Measurements from ENCODE around the gene NTRK2.

DNA sequence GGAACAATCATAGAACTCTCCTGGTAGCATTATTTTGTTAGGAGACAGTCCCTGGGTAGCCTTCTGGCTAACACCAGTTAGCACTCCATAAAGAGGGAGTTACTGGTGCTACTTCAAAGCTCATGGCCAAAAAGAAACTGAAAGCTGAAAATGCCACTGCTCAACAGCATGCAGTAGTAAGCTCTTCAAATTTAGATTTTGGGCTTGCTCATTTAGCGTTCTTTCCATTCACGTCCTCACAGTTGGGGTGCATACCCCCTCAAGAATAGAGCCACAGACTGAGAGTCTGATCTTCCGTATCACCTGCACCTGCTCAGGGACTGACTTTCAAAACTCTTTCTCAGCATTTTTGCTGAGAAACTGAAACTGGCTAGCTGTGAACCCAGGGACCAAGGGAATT lies 24.7 kb downstream of the NTRK2 start:
- TF ChIP-seq, protein P1, sequence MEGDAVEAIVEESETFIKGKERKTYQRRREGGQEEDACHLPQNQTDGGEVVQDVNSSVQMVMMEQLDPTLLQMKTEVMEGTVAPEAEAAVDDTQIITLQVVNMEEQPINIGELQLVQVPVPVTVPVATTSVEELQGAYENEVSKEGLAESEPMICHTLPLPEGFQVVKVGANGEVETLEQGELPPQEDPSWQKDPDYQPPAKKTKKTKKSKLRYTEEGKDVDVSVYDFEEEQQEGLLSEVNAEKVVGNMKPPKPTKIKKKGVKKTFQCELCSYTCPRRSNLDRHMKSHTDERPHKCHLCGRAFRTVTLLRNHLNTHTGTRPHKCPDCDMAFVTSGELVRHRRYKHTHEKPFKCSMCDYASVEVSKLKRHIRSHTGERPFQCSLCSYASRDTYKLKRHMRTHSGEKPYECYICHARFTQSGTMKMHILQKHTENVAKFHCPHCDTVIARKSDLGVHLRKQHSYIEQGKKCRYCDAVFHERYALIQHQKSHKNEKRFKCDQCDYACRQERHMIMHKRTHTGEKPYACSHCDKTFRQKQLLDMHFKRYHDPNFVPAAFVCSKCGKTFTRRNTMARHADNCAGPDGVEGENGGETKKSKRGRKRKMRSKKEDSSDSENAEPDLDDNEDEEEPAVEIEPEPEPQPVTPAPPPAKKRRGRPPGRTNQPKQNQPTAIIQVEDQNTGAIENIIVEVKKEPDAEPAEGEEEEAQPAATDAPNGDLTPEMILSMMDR (IDR thresholded peaks at IDR 0.05; ENCODE audit: low read depth, low read length, missing input control): no peak
- no peak for TF ChIP-seq SP1 (IDR thresholded peaks at IDR 0.05)
- TF ChIP-seq GABPA (IDR thresholded peaks at IDR 0.05 in 1 of 2, conservative IDR thresholded peaks at IDR 0.05 in 1 of 2): no peak
- no peak for TF ChIP-seq MAX (IDR thresholded peaks at IDR 0.05)
- TF ChIP-seq JUND (IDR thresholded peaks at IDR 0.05): no peak
- TF ChIP-seq ATF3 (IDR thresholded peaks at IDR 0.05): no peak
- no peak for TF ChIP-seq YY1 (IDR thresholded peaks at IDR 0.05)
- no peak for TF ChIP-seq RAD21 (IDR thresholded peaks at IDR 0.05)
- TF ChIP-seq, protein P2, sequence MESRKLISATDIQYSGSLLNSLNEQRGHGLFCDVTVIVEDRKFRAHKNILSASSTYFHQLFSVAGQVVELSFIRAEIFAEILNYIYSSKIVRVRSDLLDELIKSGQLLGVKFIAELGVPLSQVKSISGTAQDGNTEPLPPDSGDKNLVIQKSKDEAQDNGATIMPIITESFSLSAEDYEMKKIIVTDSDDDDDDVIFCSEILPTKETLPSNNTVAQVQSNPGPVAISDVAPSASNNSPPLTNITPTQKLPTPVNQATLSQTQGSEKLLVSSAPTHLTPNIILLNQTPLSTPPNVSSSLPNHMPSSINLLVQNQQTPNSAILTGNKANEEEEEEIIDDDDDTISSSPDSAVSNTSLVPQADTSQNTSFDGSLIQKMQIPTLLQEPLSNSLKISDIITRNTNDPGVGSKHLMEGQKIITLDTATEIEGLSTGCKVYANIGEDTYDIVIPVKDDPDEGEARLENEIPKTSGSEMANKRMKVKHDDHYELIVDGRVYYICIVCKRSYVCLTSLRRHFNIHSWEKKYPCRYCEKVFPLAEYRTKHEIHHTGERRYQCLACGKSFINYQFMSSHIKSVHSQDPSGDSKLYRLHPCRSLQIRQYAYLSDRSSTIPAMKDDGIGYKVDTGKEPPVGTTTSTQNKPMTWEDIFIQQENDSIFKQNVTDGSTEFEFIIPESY (IDR thresholded peaks at IDR 0.05): no peak
- TF ChIP-seq TAF1 (conservative IDR thresholded peaks at IDR 0.05): no peak
- TF ChIP-seq EGR1 (IDR thresholded peaks at IDR 0.05; ENCODE audit: low read depth in 2 of 2): no peak
- no peak for TF ChIP-seq REST (IDR thresholded peaks at IDR 0.05)
